Memory B cell (primary cell): ENCODE results near the gene XIRP2.
"Not testable (repeated sequence)": the region's sequence is repeated elsewhere in the genome, so short reads cannot be mapped to it uniquely, and the experiment has no call there.

ENCODE experiments used
- ATAC-seq: fragments of 150-1000 bp; cut with Tn5 transposase; 2 replicates; pipeline ENCODE4 v1.10.0; 2021; ENCODE audit warnings: low read depth, mild to moderate bottlenecking, moderate library complexity
- DNase-seq, 2 donors: peaks; one replicate each; pipeline ENCODE4 v3.0.0; 2022; ENCODE audit warnings: low spot score in 2 of 2
- H3K27ac Mint-ChIP-seq: one replicate; pipeline ENCODE4 v1.8.0; 2022; ENCODE audit warnings: mild to moderate bottlenecking, moderate library complexity, mixed read lengths
- H3K27me3 Mint-ChIP-seq: one replicate; pipeline ENCODE4 v1.8.0; 2022; ENCODE audit warnings: mixed read lengths
- H3K36me3 Mint-ChIP-seq: one replicate; pipeline ENCODE4 v1.8.0; 2022; ENCODE audit warnings: mild to moderate bottlenecking, mixed read lengths
- H3K4me1 Mint-ChIP-seq: one replicate; pipeline ENCODE4 v1.8.0; 2022; ENCODE audit warnings: mixed read lengths
- H3K4me3 Mint-ChIP-seq: one replicate; pipeline ENCODE4 v1.8.0; 2022; ENCODE audit warnings: mild to moderate bottlenecking, moderate library complexity, mixed read lengths
- H3K9me3 Mint-ChIP-seq: one replicate; pipeline ENCODE4 v1.8.0; 2022; ENCODE audit warnings: mixed read lengths

XIRP2 gene

GRCh38 chr2:167109682-167110081 is 221.4 kb downstream of the XIRP2 start:
- H3K4me3 Mint-ChIP-seq, H3K27me3 Mint-ChIP-seq: not testable (repeated sequence)

GRCh38 chr2:167110345-167110744 is 222.1 kb downstream of the XIRP2 start:
- no peak overlapping the region for H3K27ac Mint-ChIP-seq
- DNase-seq = no peak
- H3K9me3 Mint-ChIP-seq = peaks cover 5% of the 10 kb centered on the region
- no peaks in the 10 kb centered on the region for H3K36me3 Mint-ChIP-seq
- H3K4me3 Mint-ChIP-seq = no peak overlapping the region
- ATAC-seq = no peak
- H3K4me1 Mint-ChIP-seq = no peaks in the 10 kb centered on the region
- no peaks in the 10 kb centered on the region for H3K27me3 Mint-ChIP-seq

More at GRCh38 chr2:167109682-167110081, 221.4 kb downstream of the XIRP2 start:
- not testable (repeated sequence) for H3K4me1 Mint-ChIP-seq, H3K27ac Mint-ChIP-seq, DNase-seq, H3K9me3 Mint-ChIP-seq, H3K36me3 Mint-ChIP-seq, ATAC-seq

- Mint-ChIP-seq H3K36me3 (no peaks in the 10 kb centered on the region), H3K27me3 (no peaks in the 10 kb centered on the region), H3K9me3 (peaks cover 8% of the 10 kb centered on the region), H3K4me1 (no peaks in the 10 kb centered on the region), H3K27ac (no peak overlapping the region), H3K4me3 (no peak overlapping the region)
- no peak for ATAC-seq
- no peak for DNase-seq
Measured at GRCh38 chr2:167114018-167114417, 225.7 kb downstream of the XIRP2 start.

GRCh38 chr2:167115541-167115940 is 227.3 kb downstream of the XIRP2 start:
- no peak overlapping the region for H3K27ac Mint-ChIP-seq
- H3K27me3 Mint-ChIP-seq = no peaks in the 10 kb centered on the region

GRCh38 chr2:167122389-167122788 is 234.1 kb downstream of the XIRP2 start:
- no peak overlapping the region for H3K27ac Mint-ChIP-seq
- H3K4me1 Mint-ChIP-seq = no peaks in the 10 kb centered on the region
- no peak overlapping the region for H3K4me3 Mint-ChIP-seq
- H3K36me3 Mint-ChIP-seq = no peaks in the 10 kb centered on the region
- DNase-seq = no peak
- H3K9me3 Mint-ChIP-seq = peaks cover 3% of the 10 kb centered on the region
- no peaks in the 10 kb centered on the region for H3K27me3 Mint-ChIP-seq
- no peak for ATAC-seq

More at GRCh38 chr2:167115541-167115940, 227.3 kb downstream of the XIRP2 start:
- peaks cover 6% of the 10 kb centered on the region for H3K9me3 Mint-ChIP-seq
- H3K4me1 Mint-ChIP-seq = no peaks in the 10 kb centered on the region
- no peaks in the 10 kb centered on the region for H3K36me3 Mint-ChIP-seq
- no peak for DNase-seq
- H3K4me3 Mint-ChIP-seq = no peak overlapping the region
- no peak for ATAC-seq

GRCh38 chr2:167126165-167126564 is 237.9 kb downstream of the XIRP2 start:
- Mint-ChIP-seq H3K4me1 (no peaks in the 10 kb centered on the region), H3K36me3 (no peaks in the 10 kb centered on the region)

GRCh38 chr2:167127135-167127534 is 238.9 kb downstream of the XIRP2 start:
- Mint-ChIP-seq H3K36me3 (no peaks in the 10 kb centered on the region), H3K9me3 (no peaks in the 10 kb centered on the region), H3K4me1 (no peaks in the 10 kb centered on the region), H3K4me3 (no peak overlapping the region), H3K27me3 (no peaks in the 10 kb centered on the region), H3K27ac (no peak overlapping the region)
- DNase-seq (no peak), ATAC-seq (no peak)

More at GRCh38 chr2:167126165-167126564, 237.9 kb downstream of the XIRP2 start:
- Mint-ChIP-seq H3K4me3 (no peak overlapping the region), H3K27me3 (no peaks in the 10 kb centered on the region), H3K27ac (no peak overlapping the region), H3K9me3 (no peaks in the 10 kb centered on the region)
- DNase-seq (no peak), ATAC-seq (no peak)

- no peak overlapping the region for H3K27ac Mint-ChIP-seq
- ATAC-seq = no peak
- no peaks in the 10 kb centered on the region for H3K9me3 Mint-ChIP-seq
- no peaks in the 10 kb centered on the region for H3K4me1 Mint-ChIP-seq
- no peak overlapping the region for H3K4me3 Mint-ChIP-seq
- H3K36me3 Mint-ChIP-seq = no peaks in the 10 kb centered on the region
- DNase-seq = no peak
- no peaks in the 10 kb centered on the region for H3K27me3 Mint-ChIP-seq
Measured at GRCh38 chr2:167128130-167128529, 239.8 kb downstream of the XIRP2 start.

GRCh38 chr2:167132066-167132465 is 243.8 kb downstream of the XIRP2 start:
- ATAC-seq (no peak), DNase-seq (no peak)
- Mint-ChIP-seq H3K36me3 (no peaks in the 10 kb centered on the region), H3K27me3 (no peaks in the 10 kb centered on the region), H3K9me3 (no peaks in the 10 kb centered on the region), H3K4me3 (no peak overlapping the region), H3K27ac (no peak overlapping the region), H3K4me1 (no peaks in the 10 kb centered on the region)

GRCh38 chr2:167132906-167133555 is 244.8 kb downstream of the XIRP2 start:
- H3K4me1 Mint-ChIP-seq = no peaks in the 10 kb centered on the region
- H3K27ac Mint-ChIP-seq = no peak overlapping the region

GRCh38 chr2:167133614-167134013 is 245.3 kb downstream of the XIRP2 start:
- no peaks in the 10 kb centered on the region for H3K27me3 Mint-ChIP-seq
- H3K9me3 Mint-ChIP-seq = no peaks in the 10 kb centered on the region
- ATAC-seq = no peak
- no peak for DNase-seq
- no peak overlapping the region for H3K27ac Mint-ChIP-seq
- H3K4me3 Mint-ChIP-seq = no peak overlapping the region
- no peaks in the 10 kb centered on the region for H3K36me3 Mint-ChIP-seq
- H3K4me1 Mint-ChIP-seq = no peaks in the 10 kb centered on the region

More at GRCh38 chr2:167132906-167133555, 244.8 kb downstream of the XIRP2 start:
- H3K27me3 Mint-ChIP-seq = no peaks in the 10 kb centered on the region
- DNase-seq (no peak), ATAC-seq (no peak)
- H3K4me3 Mint-ChIP-seq = no peak overlapping the region
- no peaks in the 10 kb centered on the region for H3K9me3 Mint-ChIP-seq
- H3K36me3 Mint-ChIP-seq = no peaks in the 10 kb centered on the region

- H3K4me1 Mint-ChIP-seq = no peaks in the 10 kb centered on the region
- ATAC-seq (no peak), DNase-seq (no peak)
- H3K27ac Mint-ChIP-seq = no peak overlapping the region
- no peaks in the 10 kb centered on the region for H3K9me3 Mint-ChIP-seq
- no peaks in the 10 kb centered on the region for H3K36me3 Mint-ChIP-seq
- no peak overlapping the region for H3K4me3 Mint-ChIP-seq
- H3K27me3 Mint-ChIP-seq = no peaks in the 10 kb centered on the region
Measured at GRCh38 chr2:167134381-167135072, 246.2 kb downstream of the XIRP2 start.

- Mint-ChIP-seq H3K27me3 (no peaks in the 10 kb centered on the region), H3K27ac (no peak overlapping the region), H3K36me3 (no peaks in the 10 kb centered on the region), H3K4me1 (no peaks in the 10 kb centered on the region), H3K9me3 (no peaks in the 10 kb centered on the region), H3K4me3 (no peak overlapping the region)
- ATAC-seq (no peak), DNase-seq (no peak)
Measured at GRCh38 chr2:167135706-167136105, 247.4 kb downstream of the XIRP2 start.

GRCh38 chr2:167136879-167137596 is 248.8 kb downstream of the XIRP2 start:
- H3K9me3 Mint-ChIP-seq = no peaks in the 10 kb centered on the region
- no peaks in the 10 kb centered on the region for H3K27me3 Mint-ChIP-seq
- no peak for DNase-seq
- ATAC-seq = no peak
- H3K36me3 Mint-ChIP-seq = no peaks in the 10 kb centered on the region
- no peak overlapping the region for H3K4me3 Mint-ChIP-seq
- H3K4me1 Mint-ChIP-seq = no peaks in the 10 kb centered on the region
- H3K27ac Mint-ChIP-seq = no peak overlapping the region
